ENCODE data around the gene TEX11. TPM values are rescaled to one million over a fixed set of nuclear protein-coding genes. Genes with fewer than 3 reads are reported as not detected.
A peak's percentile ranks its signal among the peaks of the same experiment; 100 is the strongest.
"Not testable (repeated sequence)": the region's sequence is repeated elsewhere in the genome, so short reads cannot be mapped to it uniquely, and the experiment has no call there.

The TEX11 gene
- total and polyA plus RNA-seq, 7 donors: not detected

GRCh38 chrX:70769659-70770227, 138.8 kb downstream of the TEX11 start:
- H3K27ac ChIP-seq: no peak overlapping the region
- TF ChIP-seq CTCF (IDR thresholded peaks at IDR 0.05): peak; percentile 60
- no peaks in the 10 kb centered on the region for H3K4me1 ChIP-seq
- H3K27me3 ChIP-seq (ENCODE audit: insufficient read depth in 3 of 3, low read length in 2 of 3): no peaks in the 10 kb centered on the region
- H3K36me3 ChIP-seq (ENCODE audit: insufficient read depth in 1 of 2, low read depth in 1 of 2): no peaks in the 10 kb centered on the region
- DNase-seq (no peak), ATAC-seq (no peak)
- WGBS, 3 donors: 27 to 39% (median 32%) methylated on average over 3 of the region's 3 CpGs
- H3K4me3 ChIP-seq: no peak overlapping the region
- no peaks in the 10 kb centered on the region for H3K9me3 ChIP-seq
- intact Hi-C loops (cut with DNase I): loop anchor here (5.0 kb wide), 2 partner anchors 408 to 413 kb away; no protein-coding TSS in a partner anchor

- H3K27ac ChIP-seq: no peak overlapping the region
- ATAC-seq: no peak
- intact Hi-C loops (cut with DNase I): no loop called here
These were observed 146.2 kb downstream of the TEX11 start for GRCh38 chrX:70762285-70762684.

DNA sequence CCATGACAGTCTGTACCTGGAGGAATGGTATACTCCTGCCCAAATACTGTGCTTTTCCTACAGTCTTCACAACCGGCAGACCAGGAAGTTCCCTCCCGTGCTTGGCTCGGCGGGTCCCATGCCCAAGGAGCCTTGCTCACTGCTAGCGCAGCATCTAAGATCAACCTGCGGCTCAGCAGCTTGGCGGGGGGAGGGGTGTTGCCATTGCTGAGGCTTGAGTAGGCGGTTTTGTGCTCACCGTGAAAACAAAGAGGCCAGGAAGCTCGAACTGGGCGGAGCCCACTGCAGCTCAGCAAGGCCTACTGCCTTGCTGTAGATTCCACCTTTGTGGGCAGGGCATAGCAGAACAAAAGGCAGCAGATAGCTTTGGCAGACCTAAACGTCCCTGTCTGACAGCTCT, 152.7 kb downstream of the TEX11 start:
- no peak for TF ChIP-seq CTCF (IDR thresholded peaks at IDR 0.05)
- Histone ChIP-seq H3K36me3 (ENCODE audit: insufficient read depth in 1 of 2, low read depth in 1 of 2) (no peaks in the 10 kb centered on the region), H3K4me3 (no peak overlapping the region), H3K27me3 (ENCODE audit: insufficient read depth in 3 of 3, low read length in 2 of 3) (peaks cover 0 to 13% (median 0%) of the 10 kb centered on the region in 3 donors), H3K4me1 (no peaks in the 10 kb centered on the region), H3K9me3 (no peaks in the 10 kb centered on the region), H3K27ac (no peak overlapping the region)
- intact Hi-C loops (cut with DNase I): no loop called here
- DNase-seq (no peak), ATAC-seq (no peak)
- 63 to 70% (median 66%) methylated on average over 12 of the region's 12 CpGs for WGBS, 3 donors

More at GRCh38 chrX:70762285-70762684, 146.2 kb downstream of the TEX11 start:
- no peak for DNase-seq
- Histone ChIP-seq H3K4me1 (no peaks in the 10 kb centered on the region), H3K9me3 (no peaks in the 10 kb centered on the region), H3K4me3 (no peak overlapping the region), H3K36me3 (ENCODE audit: insufficient read depth in 1 of 2, low read depth in 1 of 2) (no peaks in the 10 kb centered on the region), H3K27me3 (ENCODE audit: insufficient read depth in 3 of 3, low read length in 2 of 3) (peaks cover 0 to 10% (median 0%) of the 10 kb centered on the region in 3 donors)
- 45 to 47% (median 45%) methylated on average over 10 of the region's 10 CpGs for WGBS, 3 donors
- no peak for TF ChIP-seq CTCF (IDR thresholded peaks at IDR 0.05)

DNA sequence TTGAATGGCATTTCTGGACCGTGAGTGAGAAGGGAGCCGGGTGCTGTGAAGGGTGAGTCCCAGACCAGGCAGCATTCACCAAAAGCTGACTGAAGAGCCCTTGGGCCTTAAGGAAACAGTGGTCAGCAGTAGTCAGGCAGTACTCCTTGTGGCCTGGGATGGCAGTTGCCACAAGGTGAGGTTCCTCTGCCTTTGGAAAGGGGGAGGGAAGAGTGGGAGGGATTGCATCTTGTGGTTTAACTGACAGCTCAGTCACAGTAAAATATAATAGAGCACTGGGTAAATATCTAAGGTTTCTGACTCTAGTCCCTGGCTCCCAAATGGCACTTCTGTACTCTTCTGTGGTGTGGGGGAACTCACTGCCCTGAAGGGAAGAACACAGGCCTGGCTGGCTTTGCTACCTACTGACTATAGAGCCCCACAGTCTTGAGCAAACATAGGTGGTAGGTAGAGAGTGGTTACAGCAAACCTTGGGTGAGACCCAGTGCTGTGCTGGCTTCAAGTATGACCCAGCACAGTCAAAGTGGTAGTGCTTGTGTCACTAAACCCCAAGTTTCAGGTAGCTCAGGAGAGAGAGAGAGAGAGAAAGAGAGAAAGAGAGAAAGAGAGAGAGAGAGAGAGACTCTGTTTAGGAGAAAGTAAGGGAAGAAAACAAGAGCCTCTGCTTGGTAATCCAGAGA, 154.2 kb downstream of the TEX11 start:
- intact Hi-C loops (cut with DNase I): no loop called here
- no peaks in the 10 kb centered on the region for H3K9me3 ChIP-seq
- H3K36me3 ChIP-seq (ENCODE audit: insufficient read depth in 1 of 2, low read depth in 1 of 2): no peaks in the 10 kb centered on the region
- H3K27me3 ChIP-seq (ENCODE audit: insufficient read depth in 3 of 3, low read length in 2 of 3): peaks cover 0 to 8% (median 0%) of the 10 kb centered on the region in 3 donors
- no peaks in the 10 kb centered on the region for H3K4me1 ChIP-seq
- no peak overlapping the region for H3K27ac ChIP-seq
- WGBS, 3 donors: 57 to 94% (median 83%) methylated on average over 2 of the region's 2 CpGs
- ATAC-seq: no peak
- H3K4me3 ChIP-seq: no peak overlapping the region
- no peak for DNase-seq
- no peak for TF ChIP-seq CTCF (IDR thresholded peaks at IDR 0.05)

DNA sequence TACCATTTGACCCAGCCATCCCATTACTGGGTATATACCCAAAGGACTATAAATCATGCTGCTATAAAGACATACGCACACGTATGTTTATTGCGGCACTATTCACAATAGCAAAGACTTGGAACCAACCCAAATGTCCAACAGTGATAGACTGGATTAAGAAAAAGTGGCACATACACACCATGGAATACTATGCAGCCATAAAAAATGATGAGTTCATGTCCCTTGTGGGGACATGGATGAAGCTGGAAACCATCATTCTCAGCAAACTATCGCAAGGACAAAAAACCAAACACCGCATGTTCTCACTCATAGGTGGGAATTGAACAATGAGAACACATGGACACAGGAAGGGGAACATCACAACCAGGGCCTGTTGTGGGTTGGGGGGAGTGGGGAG, 174.7 kb downstream of the TEX11 start:
- H3K9me3 ChIP-seq; H3K4me1 ChIP-seq; ATAC-seq; DNase-seq; H3K4me3 ChIP-seq; H3K27me3 ChIP-seq (ENCODE audit: insufficient read depth in 3 of 3, low read length in 2 of 3); H3K36me3 ChIP-seq (ENCODE audit: insufficient read depth in 1 of 2, low read depth in 1 of 2); intact Hi-C loops (cut with DNase I); H3K27ac ChIP-seq: not testable (repeated sequence)
- 77 to 89% (median 87%) methylated on average over 3 to 4 of the region's 5 CpGs for WGBS, 3 donors

GRCh38 chrX:70727961-70728360, 180.6 kb downstream of the TEX11 start:
- H3K9me3 ChIP-seq; H3K36me3 ChIP-seq (ENCODE audit: insufficient read depth in 1 of 2, low read depth in 1 of 2); H3K27ac ChIP-seq; ATAC-seq; H3K4me3 ChIP-seq; DNase-seq; H3K4me1 ChIP-seq; intact Hi-C loops (cut with DNase I); H3K27me3 ChIP-seq (ENCODE audit: insufficient read depth in 3 of 3, low read length in 2 of 3): not testable (repeated sequence)
- WGBS, 3 donors: 81 to 89% (median 81%) methylated on average over 1 of the region's 1 CpG

Measured in psoas muscle (tissue), 8 donors.